IMR-90 (cell line): ENCODE measurements around the gene NRXN2. TPM values are rescaled to one million over a fixed set of nuclear protein-coding genes. Genes with fewer than 3 reads are reported as not detected.

Experiments
- ATAC-seq: fragments of 200-7000 bp; cut with Tn5 transposase; 2 replicates; pipeline ENCODE4 v1.9.1; 2020; ENCODE audit warnings: low read depth, mild to moderate bottlenecking, moderate library complexity
- BruUV-seq: library from RNA; stranded (reverse); fragments of 400-500 nt; replicated peaks from 2 replicates; lab custom pipeline; 2021; lab: Mats Ljungman, UMichigan
- CTCF ChIA-PET: fragments of 300-600 bp; formaldehyde crosslinking; extraction: SDS; loops from one replicate; lab custom pipeline; 2021; ENCODE audit warnings: antibody characterized with exemption; lab: Yijun Ruan, JAX
- POLR2A ChIA-PET: fragments of 300-600 bp; sonication (Branson Sonifier 250); formaldehyde crosslinking; loops from one replicate; lab custom pipeline; 2022; ENCODE audit warnings: antibody characterized with exemption; ENCODE audit not compliant: unreplicated experiment; lab: Charles Lee
- DNase-seq: peaks from one replicate; pipeline ENCODE4 v3.0.0; 2013
- H2AFZ ChIP-seq: replicated peaks from 2 replicates; pipeline ENCODE3; 2013; ENCODE audit warnings: low read length, mild to moderate bottlenecking; ENCODE audit not compliant: poor library complexity
- H2AK5ac ChIP-seq: 2 replicates; pipeline ENCODE4 v1.6.1; 2013; ENCODE audit warnings: low read depth, low read length, inconsistent platforms
- H2AK9ac ChIP-seq: replicated peaks from 2 replicates; pipeline ENCODE3; 2013; ENCODE audit warnings: mild to moderate bottlenecking, low read depth, low read length, moderate library complexity; ENCODE audit not compliant: poor library complexity
- H2BK120ac ChIP-seq: 2 replicates; pipeline ENCODE4 v1.6.1; 2013; ENCODE audit warnings: low read depth, low read length, inconsistent platforms
- H2BK15ac ChIP-seq: 3 replicates; pipeline ENCODE4 v1.6.1; 2013; ENCODE audit warnings: low read depth, low read length, inconsistent platforms
- H2BK20ac ChIP-seq: 2 replicates; pipeline ENCODE4 v1.6.1; 2013; ENCODE audit warnings: low read depth, mild to moderate bottlenecking, inconsistent platforms, low read length, moderate library complexity
- H2BK5ac ChIP-seq: 2 replicates; pipeline ENCODE4 v1.6.1; 2013; ENCODE audit warnings: mild to moderate bottlenecking, low read depth, low read length, inconsistent platforms; ENCODE audit not compliant: poor library complexity, severe bottlenecking
- H3K14ac ChIP-seq: replicated peaks from 2 replicates; pipeline ENCODE4 v1.6.1; 2013; ENCODE audit warnings: low read depth, low read length, inconsistent platforms
- H3K18ac ChIP-seq: 2 replicates; pipeline ENCODE4 v1.6.1; 2013; ENCODE audit warnings: low read depth, low read length, control low read depth
- H3K23ac ChIP-seq: 2 replicates; pipeline ENCODE4 v1.6.1; 2013; ENCODE audit warnings: low read depth, low read length, inconsistent platforms
- H3K27ac ChIP-seq: 2 replicates; pipeline ENCODE4 v1.5.1; 2013; ENCODE audit warnings: mild to moderate bottlenecking, control low read depth, low read length; ENCODE audit not compliant: insufficient read depth
- H3K27me3 ChIP-seq: 2 replicates; pipeline ENCODE4 v1.6.1; 2013; ENCODE audit warnings: low read length; ENCODE audit not compliant: control insufficient read depth, insufficient read depth
- H3K36me3 ChIP-seq: 2 replicates; pipeline ENCODE4 v1.6.1; 2013; ENCODE audit warnings: low read length, mixed read lengths; ENCODE audit not compliant: control insufficient read depth, insufficient read depth
- H3K4ac ChIP-seq: 2 replicates; pipeline ENCODE4 v1.6.1; 2013; ENCODE audit warnings: low read depth, low read length, inconsistent platforms
- H3K4me1 ChIP-seq: 2 replicates; pipeline ENCODE4 v1.6.1; 2013; ENCODE audit warnings: low read length, mixed read lengths; ENCODE audit not compliant: control insufficient read depth, insufficient read depth
- H3K4me2 ChIP-seq: 2 replicates; pipeline ENCODE4 v1.6.1; 2013; ENCODE audit warnings: low read depth, mild to moderate bottlenecking, control low read depth, low read length, moderate library complexity
- H3K4me3 ChIP-seq: 2 replicates; pipeline ENCODE4 v1.5.1; 2013; ENCODE audit warnings: low read depth, mild to moderate bottlenecking, control low read depth, low read length, moderate library complexity; ENCODE audit not compliant: insufficient read depth
- H3K56ac ChIP-seq: 2 replicates; pipeline ENCODE4 v1.6.1; 2013; ENCODE audit warnings: low read length, inconsistent platforms; ENCODE audit not compliant: insufficient read depth; ENCODE audit errors: extremely low read depth
- H3K79me1 ChIP-seq, 2 experiments: 2 replicates each; pipeline ENCODE4 v1.6.1; 2013; ENCODE audit warnings: low read length in 2 of 2, inconsistent platforms in 1 of 2, low read depth in 1 of 2
- H3K9ac ChIP-seq: 2 replicates; pipeline ENCODE4 v1.6.1; 2013; ENCODE audit warnings: low read depth, low read length, control low read depth
- H3K9me1 ChIP-seq: 2 replicates; pipeline ENCODE4 v1.6.1; 2013; ENCODE audit warnings: low read length, inconsistent platforms; ENCODE audit not compliant: insufficient read depth
- H3K9me3 ChIP-seq: 2 replicates; pipeline ENCODE4 v1.6.1; 2013; ENCODE audit warnings: low read length; ENCODE audit not compliant: control insufficient read depth, insufficient read depth
- H4K20me1 ChIP-seq: 2 replicates; pipeline ENCODE4 v1.6.1; 2013; ENCODE audit warnings: low read length, inconsistent platforms; ENCODE audit not compliant: insufficient read depth
- H4K5ac ChIP-seq: 2 replicates; pipeline ENCODE4 v1.6.1; 2013; ENCODE audit warnings: mild to moderate bottlenecking, low read depth, low read length, control low read depth
- H4K8ac ChIP-seq, 2 experiments: 2 replicates each; pipeline ENCODE4 v1.6.1; 2013; ENCODE audit warnings: low read depth in 2 of 2, low read length in 2 of 2, control low read depth in 1 of 2, inconsistent platforms in 1 of 2
- H4K91ac ChIP-seq: 2 replicates; pipeline ENCODE4 v1.6.1; 2013; ENCODE audit warnings: low read depth, low read length, inconsistent platforms; ENCODE audit not compliant: insufficient read depth
- BHLHE40 ChIP-seq: fragments of 150-350 bp; IDR thresholded peaks from 2 replicates; pipeline ENCODE4 v1.6.1; 2016; ENCODE audit warnings: mild to moderate bottlenecking, low read depth, low read length
- CEBPB ChIP-seq: IDR thresholded peaks from 2 replicates; pipeline ENCODE4 v1.6.1; 2012; ENCODE audit warnings: low read depth, low read length, improper control_type of control experiment
- CHD1 ChIP-seq: IDR thresholded peaks from 2 replicates; pipeline ENCODE4 v1.6.1; 2012; ENCODE audit warnings: low read depth, low read length, improper control_type of control experiment
- FOS ChIP-seq: fragments of 150-350 bp; IDR thresholded peaks from 2 replicates; pipeline ENCODE4 v1.6.1; 2016; ENCODE audit warnings: low read depth, low read length
- MAFK ChIP-seq: IDR thresholded peaks from 2 replicates; pipeline ENCODE4 v1.6.1; 2012; ENCODE audit warnings: low read depth, low read length, improper control_type of control experiment
- MAZ ChIP-seq: IDR thresholded peaks from 2 replicates; pipeline ENCODE4 v1.6.1; 2012; ENCODE audit warnings: low read depth, mild to moderate bottlenecking, low read length, improper control_type of control experiment, moderate library complexity, borderline replicate concordance
- MXI1 ChIP-seq: IDR thresholded peaks from 2 replicates; pipeline ENCODE4 v1.6.1; 2012; ENCODE audit warnings: low read depth, mild to moderate bottlenecking, low read length, moderate library complexity, borderline replicate concordance
- NFE2L2 ChIP-seq: fragments of 150-350 bp; IDR thresholded peaks from 2 replicates; pipeline ENCODE4 v1.6.1; 2016; ENCODE audit warnings: low read depth, mild to moderate bottlenecking, low read length
- POLR2A ChIP-seq: IDR thresholded peaks from 2 replicates; pipeline ENCODE4 v1.6.1; 2012; ENCODE audit warnings: mild to moderate bottlenecking, low read depth, low read length
- RAD21 ChIP-seq: IDR thresholded peaks from 2 replicates; pipeline ENCODE4 v1.6.1; 2012; ENCODE audit warnings: low read length, improper control_type of control experiment
- RCOR1 ChIP-seq: IDR thresholded peaks from 2 replicates; pipeline ENCODE4 v1.6.1; 2012; ENCODE audit warnings: mild to moderate bottlenecking, low read length, improper control_type of control experiment; ENCODE audit not compliant: insufficient replicate concordance
- RFX5 ChIP-seq: IDR thresholded peaks from 2 replicates; pipeline ENCODE4 v1.8.0; 2012; ENCODE audit warnings: low read depth, mild to moderate bottlenecking, low read length, moderate library complexity
- SMC3 ChIP-seq: fragments of 150-350 bp; IDR thresholded peaks from 2 replicates; pipeline ENCODE4 v1.6.1; 2016; ENCODE audit warnings: low read depth, mild to moderate bottlenecking, antibody characterized with exemption, low read length, moderate library complexity
- WGBS, 2 experiments: methylation state at CpG; one replicate each; pipeline versions ENCODE4 v1.1.5 to v1.1.7; 2013; ENCODE audit warnings: missing lambda C conversion rate in 2 of 2; ENCODE audit not compliant: insufficient read length in 1 of 2; ENCODE audit errors: extremely low coverage in 2 of 2; 5-methylcytosine and 5-hydroxymethylcytosine counted together
- dilution Hi-C: fragments of 300-500 bp; cut with HindIII; formaldehyde crosslinking; loops from one replicate; pipeline ENCODE4 v1.14.3; 2018; ENCODE audit warnings: low sequenced_read_pairs; ENCODE audit not compliant: unreplicated experiment
- in situ Hi-C: fragments of 300-500 bp; cut with MboI; formaldehyde crosslinking; loops from 3 replicates; pipeline ENCODE4 v1.14.3; 2019; ENCODE audit warnings: low sequenced_read_pairs, inconsistent platforms, mixed read lengths
- intact Hi-C: fragments of 100-400 bp; cut with micrococcal nuclease; formaldehyde crosslinking; loops from 2 replicates; pipeline ENCODE4 v1.10.0; 2022
- polyA plus RNA-seq, 3 experiments: library from polyadenylated mRNA; depleted of rRNA; stranded (reverse); fragments of >200 nt; gene quantifications; 2 replicates each; pipeline ENCODE4 v1.2.3, GENCODE V29; 2012; ENCODE audit warnings: low replicate concordance in 1 of 3
- total RNA-seq: library from RNA; depleted of rRNA; stranded (reverse); fragments of >200 nt; gene quantifications from 2 replicates; pipeline ENCODE4 v1.2.3, GENCODE V29; 2012
- TF ChIP-seq, protein P1 (sequence below): conservative IDR thresholded peaks from 2 replicates; pipeline ENCODE4 v1.5.1; 2012; ENCODE audit warnings: mild to moderate bottlenecking, low read depth, low read length, improper control_type of control experiment
- TF ChIP-seq, protein P2 (sequence below): fragments of 150-350 bp; IDR thresholded peaks from 2 replicates; pipeline ENCODE4 v1.6.1; 2016; ENCODE audit warnings: low read depth, mild to moderate bottlenecking, low read length, moderate library complexity, borderline replicate concordance
- TF ChIP-seq, protein P3 (sequence below): fragments of 150-350 bp; IDR thresholded peaks from 2 replicates; pipeline ENCODE4 v1.6.1; 2017; ENCODE audit warnings: mild to moderate bottlenecking, antibody characterized with exemption, low read length, low read depth

The NRXN2 gene
- total and polyA plus RNA-seq, 2 of the 4 experiments (the other 2 are of a cell fraction), result 0.18 to 0.22 TPM

DNA sequence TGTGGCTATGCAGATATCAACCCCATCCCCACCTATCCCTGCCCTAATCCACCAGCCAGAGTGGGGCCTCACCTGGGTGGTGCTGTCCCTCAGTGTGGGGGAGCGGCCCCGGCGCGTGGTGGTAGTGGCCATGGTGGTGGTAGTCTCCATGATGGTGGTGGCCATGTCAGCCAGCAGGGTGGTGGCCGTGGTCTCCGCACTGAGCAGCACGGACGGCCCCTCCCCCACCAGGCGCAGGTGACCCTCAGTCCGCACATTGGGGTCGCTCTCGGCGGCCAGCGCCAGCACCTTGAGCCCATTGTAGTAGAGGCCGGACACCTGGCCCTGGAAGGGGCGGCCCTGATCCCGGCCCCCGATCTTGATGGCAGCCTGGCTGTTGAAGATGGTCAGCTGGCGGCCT lies 100.3 kb downstream of the NRXN2 start:
- intact Hi-C loops (no loop called here), in situ Hi-C loops (no loop called here), dilution Hi-C loops (no loop called here)
- Histone ChIP-seq H3K18ac (no peak overlapping the region), H3K23ac (no peak overlapping the region), H3K9ac (no peak overlapping the region), H3K56ac (no peak overlapping the region), H4K91ac (no peak overlapping the region), H3K9me1 (no peaks in the 10 kb centered on the region), H3K4me2 (no peak overlapping the region), H2BK20ac (no peak overlapping the region), H3K27me3 (peaks cover 42% of the 10 kb centered on the region), H3K4me1 (no peaks in the 10 kb centered on the region), H3K14ac (no peak overlapping the region), H3K4me3 (no peak overlapping the region), H2AK5ac (no peak overlapping the region), H4K20me1 (no peaks in the 10 kb centered on the region; the same call in 1 of the 2 replicates), H3K4ac (no peak overlapping the region), H2BK5ac (no peak overlapping the region), H2BK15ac (no peak overlapping the region), H3K9me3 (no peaks in the 10 kb centered on the region), H2AK9ac (no peak overlapping the region), H3K36me3 (no peaks in the 10 kb centered on the region), H3K27ac (no peak overlapping the region), H2AFZ (no peak overlapping the region), H3K79me1 (no peaks in the 10 kb centered on the region), H4K8ac (no peak overlapping the region), H4K5ac (no peak overlapping the region), H2BK120ac (no peak overlapping the region)
- ChIA-PET POLR2A (no interaction called here), CTCF (no interaction called here)
- WGBS, 2 experiments, result 87% methylated on average over 4 of the region's 19 CpGs; no CpG with 5 or more reads in 1 of the 2 experiments
- BruUV-seq, result no TSS peak
- TF ChIP-seq POLR2A (no peak), RFX5 (no peak), CEBPB (no peak), RCOR1 (no peak), MAZ (no peak), CHD1 (no peak), RAD21 (no peak), NFE2L2 (no peak), MAFK (no peak), BHLHE40 (no peak), FOS (no peak), SMC3 (no peak), MXI1 (no peak)
- TF ChIP-seq, protein P1, sequence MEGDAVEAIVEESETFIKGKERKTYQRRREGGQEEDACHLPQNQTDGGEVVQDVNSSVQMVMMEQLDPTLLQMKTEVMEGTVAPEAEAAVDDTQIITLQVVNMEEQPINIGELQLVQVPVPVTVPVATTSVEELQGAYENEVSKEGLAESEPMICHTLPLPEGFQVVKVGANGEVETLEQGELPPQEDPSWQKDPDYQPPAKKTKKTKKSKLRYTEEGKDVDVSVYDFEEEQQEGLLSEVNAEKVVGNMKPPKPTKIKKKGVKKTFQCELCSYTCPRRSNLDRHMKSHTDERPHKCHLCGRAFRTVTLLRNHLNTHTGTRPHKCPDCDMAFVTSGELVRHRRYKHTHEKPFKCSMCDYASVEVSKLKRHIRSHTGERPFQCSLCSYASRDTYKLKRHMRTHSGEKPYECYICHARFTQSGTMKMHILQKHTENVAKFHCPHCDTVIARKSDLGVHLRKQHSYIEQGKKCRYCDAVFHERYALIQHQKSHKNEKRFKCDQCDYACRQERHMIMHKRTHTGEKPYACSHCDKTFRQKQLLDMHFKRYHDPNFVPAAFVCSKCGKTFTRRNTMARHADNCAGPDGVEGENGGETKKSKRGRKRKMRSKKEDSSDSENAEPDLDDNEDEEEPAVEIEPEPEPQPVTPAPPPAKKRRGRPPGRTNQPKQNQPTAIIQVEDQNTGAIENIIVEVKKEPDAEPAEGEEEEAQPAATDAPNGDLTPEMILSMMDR, result no peak
- TF ChIP-seq, protein P2, sequence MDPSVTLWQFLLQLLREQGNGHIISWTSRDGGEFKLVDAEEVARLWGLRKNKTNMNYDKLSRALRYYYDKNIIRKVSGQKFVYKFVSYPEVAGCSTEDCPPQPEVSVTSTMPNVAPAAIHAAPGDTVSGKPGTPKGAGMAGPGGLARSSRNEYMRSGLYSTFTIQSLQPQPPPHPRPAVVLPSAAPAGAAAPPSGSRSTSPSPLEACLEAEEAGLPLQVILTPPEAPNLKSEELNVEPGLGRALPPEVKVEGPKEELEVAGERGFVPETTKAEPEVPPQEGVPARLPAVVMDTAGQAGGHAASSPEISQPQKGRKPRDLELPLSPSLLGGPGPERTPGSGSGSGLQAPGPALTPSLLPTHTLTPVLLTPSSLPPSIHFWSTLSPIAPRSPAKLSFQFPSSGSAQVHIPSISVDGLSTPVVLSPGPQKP, result no peak
- TF ChIP-seq, protein P3, sequence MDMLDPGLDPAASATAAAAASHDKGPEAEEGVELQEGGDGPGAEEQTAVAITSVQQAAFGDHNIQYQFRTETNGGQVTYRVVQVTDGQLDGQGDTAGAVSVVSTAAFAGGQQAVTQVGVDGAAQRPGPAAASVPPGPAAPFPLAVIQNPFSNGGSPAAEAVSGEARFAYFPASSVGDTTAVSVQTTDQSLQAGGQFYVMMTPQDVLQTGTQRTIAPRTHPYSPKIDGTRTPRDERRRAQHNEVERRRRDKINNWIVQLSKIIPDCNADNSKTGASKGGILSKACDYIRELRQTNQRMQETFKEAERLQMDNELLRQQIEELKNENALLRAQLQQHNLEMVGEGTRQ, result no peak
- ATAC-seq, result no peak
- no peak for DNase-seq
